ENCODE results near the gene GSPT1.

GSPT1 gene

DNA sequence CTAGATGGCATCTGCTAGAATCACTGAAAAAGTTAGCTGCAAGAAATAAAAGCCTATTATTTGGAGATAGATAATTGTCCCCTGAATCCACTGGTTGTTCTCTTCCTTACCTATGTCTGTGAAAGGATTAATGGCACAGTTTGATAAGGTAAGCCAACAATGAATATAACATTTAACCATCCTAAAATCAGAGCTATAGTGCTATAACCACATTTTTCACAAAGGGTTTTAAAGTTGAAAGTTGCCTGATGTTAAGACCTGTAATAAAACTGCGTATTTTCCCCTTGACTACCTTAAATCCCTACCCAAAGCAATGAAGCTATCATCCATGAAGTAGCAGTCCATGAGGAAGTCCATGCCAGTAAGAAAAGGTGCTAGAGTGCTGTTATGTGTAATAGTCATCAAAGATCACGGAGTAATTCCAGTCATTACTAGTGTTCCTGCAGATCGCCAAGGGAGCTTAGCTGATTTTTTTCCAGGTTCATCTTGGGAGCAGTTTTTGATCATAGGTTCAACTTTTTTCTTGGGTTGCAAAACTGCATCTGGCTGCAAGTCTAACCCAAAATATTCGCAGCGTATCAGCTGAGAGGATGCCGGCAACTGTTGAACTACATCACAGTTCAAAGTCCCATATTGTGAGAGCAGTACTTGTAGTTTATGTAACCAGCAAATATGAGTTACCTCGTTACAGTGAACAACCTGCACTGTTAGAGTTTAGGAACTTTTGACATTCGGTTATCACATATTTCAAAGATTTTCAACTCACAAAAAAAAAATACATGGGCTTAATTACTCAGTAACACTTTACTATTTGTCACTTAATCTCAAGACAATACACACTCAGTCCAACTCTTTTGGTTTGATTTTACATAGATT is 46.2 kb downstream of the GSPT1 start:
- TF ChIP-seq, protein P1, sequence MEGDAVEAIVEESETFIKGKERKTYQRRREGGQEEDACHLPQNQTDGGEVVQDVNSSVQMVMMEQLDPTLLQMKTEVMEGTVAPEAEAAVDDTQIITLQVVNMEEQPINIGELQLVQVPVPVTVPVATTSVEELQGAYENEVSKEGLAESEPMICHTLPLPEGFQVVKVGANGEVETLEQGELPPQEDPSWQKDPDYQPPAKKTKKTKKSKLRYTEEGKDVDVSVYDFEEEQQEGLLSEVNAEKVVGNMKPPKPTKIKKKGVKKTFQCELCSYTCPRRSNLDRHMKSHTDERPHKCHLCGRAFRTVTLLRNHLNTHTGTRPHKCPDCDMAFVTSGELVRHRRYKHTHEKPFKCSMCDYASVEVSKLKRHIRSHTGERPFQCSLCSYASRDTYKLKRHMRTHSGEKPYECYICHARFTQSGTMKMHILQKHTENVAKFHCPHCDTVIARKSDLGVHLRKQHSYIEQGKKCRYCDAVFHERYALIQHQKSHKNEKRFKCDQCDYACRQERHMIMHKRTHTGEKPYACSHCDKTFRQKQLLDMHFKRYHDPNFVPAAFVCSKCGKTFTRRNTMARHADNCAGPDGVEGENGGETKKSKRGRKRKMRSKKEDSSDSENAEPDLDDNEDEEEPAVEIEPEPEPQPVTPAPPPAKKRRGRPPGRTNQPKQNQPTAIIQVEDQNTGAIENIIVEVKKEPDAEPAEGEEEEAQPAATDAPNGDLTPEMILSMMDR (IDR thresholded peaks at IDR 0.05; ENCODE audit: low read depth, low read length) = no peak
- H3K4me3 ChIP-seq (ENCODE audit: low read depth, low read length) = no peak overlapping the region

DNA sequence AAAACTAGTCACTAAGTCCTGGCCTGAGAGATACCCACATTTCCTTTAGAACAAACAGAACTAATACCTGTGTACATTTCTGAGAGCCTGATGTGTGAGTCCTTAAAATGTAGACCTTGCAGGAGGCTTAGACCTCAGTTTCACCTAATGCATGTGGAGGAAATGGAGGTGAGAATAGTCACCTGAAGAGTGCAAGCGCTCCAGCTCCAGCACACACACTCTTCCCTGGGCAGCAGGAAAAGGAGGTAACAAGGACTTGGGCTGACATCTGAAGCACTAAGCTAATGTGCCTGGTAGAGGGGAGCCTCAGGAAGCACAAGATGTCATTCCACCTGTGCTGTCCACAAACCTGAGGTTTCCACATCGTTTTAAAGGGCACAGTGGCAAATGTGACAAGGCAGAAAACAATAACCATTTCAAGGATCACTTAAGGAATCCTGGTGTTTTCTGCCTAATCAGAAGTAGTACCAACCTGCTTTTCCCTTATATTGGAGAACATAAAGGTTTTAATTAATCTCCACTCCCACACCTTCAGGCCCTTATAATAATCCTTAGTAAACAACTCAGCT is 47.3 kb downstream of the GSPT1 start:
- TF ChIP-seq, protein P1 (IDR thresholded peaks at IDR 0.05; ENCODE audit: low read depth, low read length) = no peak

DNA sequence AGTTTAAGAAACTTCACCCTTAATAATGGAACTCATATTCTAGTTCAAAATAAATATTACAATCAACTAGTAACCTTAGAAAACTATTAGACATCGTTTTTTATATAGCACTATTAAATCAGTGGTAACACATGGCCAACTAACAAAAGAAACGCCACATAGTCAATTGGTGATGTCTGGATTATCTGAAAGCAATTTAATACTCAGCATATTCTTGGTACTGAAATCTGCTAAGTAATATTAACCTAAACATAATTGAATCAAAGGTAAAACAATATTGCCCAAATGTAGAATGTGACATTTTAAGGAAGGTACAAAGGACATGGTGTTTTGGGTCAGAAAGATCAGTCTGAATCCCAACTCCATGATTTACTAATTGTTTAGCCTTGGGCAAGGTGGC is 53.3 kb downstream of the GSPT1 start:
- H3K4me3 ChIP-seq (ENCODE audit: low read depth, low read length) = no peak overlapping the region
- TF ChIP-seq, protein P1 (IDR thresholded peaks at IDR 0.05; ENCODE audit: low read depth, low read length) = no peak

More for the DNA sequence above, 47.3 kb downstream of the GSPT1 start:
- no peak overlapping the region for H3K4me3 ChIP-seq (ENCODE audit: low read depth, low read length)

DNA sequence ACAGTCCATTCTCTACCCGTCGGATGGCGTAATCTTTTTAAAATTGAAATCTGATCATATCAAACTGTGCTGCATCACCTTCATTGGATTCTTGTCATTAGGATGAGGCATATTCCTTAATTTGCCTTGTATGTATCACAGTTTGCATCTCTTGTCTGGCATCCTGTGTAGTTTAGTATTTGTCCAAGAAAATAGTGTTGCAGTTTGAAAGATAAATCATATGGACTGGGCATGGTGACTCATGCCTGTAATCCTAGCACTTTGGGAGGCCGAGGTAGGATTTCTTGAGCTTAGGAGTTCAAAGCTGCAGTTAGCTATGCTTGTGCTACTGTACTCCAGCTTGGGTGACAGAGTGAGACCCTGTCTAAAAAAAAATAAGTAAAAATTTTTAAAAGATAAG is 58.6 kb downstream of the GSPT1 start:
- TF ChIP-seq, protein P1 (IDR thresholded peaks at IDR 0.05; ENCODE audit: low read depth, low read length) = no peak

DNA sequence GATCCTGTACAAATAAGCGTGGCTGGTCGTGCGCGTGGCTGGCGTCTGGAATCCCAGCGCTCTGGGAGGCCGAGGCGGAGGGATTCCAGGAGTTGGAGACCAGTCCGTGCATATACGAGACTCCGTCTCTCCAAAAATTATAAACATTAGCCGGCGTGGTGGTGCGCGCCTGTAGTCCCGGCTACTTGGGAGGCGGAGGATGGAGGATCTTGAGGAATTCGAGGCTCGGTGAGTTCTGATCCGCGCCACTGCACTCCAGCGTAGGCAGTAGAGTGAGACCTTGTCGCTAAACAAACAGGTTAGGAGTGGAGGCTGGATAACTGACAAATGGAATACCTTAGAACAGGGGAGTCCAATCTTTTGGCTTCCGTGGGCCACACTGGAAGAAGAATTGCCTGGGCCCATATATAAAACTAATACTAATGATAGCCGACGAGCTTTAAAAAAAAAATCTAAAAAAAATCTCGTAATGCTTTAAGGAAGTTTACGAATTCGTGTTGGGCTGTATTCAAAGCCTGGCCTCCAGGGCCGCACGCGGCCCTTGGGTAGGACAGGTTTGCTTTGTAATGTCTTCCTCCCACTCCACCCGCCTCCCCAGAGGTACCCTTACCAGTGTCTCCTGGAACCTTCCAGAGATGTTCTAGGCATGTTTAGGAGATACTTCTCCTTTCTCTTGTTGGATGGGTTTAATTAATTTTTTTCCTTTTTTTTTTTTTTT is 63.5 kb downstream of the GSPT1 start:
- peak overlapping the region; percentile 96 for H3K4me3 ChIP-seq (ENCODE audit: low read depth, low read length)
- TF ChIP-seq, protein P1 (IDR thresholded peaks at IDR 0.05; ENCODE audit: low read depth, low read length) = no peak

More for the DNA sequence above, 58.6 kb downstream of the GSPT1 start:
- H3K4me3 ChIP-seq (ENCODE audit: low read depth, low read length) = no peak overlapping the region

DNA sequence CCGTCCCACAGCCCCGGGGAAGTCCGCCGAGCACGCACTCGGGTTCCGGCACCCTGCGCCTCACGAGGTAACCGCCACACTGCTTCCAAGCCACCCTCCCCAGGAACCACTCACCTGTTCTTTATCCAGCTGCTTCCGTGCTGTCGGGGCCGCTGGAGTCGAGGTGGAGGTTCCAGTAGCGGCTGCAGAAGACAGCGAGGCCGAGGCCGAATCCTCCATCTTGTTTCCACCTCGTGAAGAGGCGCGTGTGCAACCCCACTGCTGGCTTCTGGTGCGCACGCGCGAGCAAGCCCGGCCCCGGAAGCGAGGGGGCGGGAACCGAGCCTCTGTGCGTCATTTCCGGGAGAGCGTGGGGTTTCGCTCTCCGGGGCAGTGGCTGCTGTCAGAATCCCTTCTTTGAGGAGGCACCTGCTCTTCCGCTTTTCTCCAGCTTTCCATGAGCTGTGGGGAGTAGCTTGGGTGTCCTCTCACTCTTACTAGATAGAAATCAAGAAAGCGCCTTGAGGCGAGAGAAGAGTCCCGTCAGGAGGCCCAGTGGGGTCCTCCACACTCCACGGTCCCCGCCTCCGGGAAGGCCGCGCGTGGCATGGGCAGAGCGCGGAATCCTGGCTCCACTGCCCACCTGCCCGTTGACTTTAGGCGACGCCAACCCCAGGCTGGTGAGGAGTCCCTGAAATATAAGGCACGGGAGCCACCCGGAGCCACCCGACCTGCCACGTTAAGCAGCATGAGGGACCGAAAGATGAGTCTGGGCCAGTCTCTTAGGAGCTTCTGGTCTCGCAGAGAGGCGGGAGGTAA is 64.3 kb downstream of the GSPT1 start, which contains the start of gene RSL1D1:
RSL1D1 (minus strand) TSS at position 249 of the 798 bp plus-strand sequence; CDS start at position 219, 30 bp downstream.
- H3K4me3 ChIP-seq (ENCODE audit: low read depth, low read length) = peak within 1 kb of the TSS; percentile 96
- TF ChIP-seq, protein P1 (IDR thresholded peaks at IDR 0.05; ENCODE audit: low read depth, low read length) = no peak
